Activated CD8-positive, alpha-beta memory T cell treated with anti-CD3 and anti-CD28 coated beads, Interleukin-2, amount 50 U/mL, for 48 hours (primary cell): ENCODE measurements around the gene ANKRD55.
"Not testable (repeated sequence)": the region's sequence is repeated elsewhere in the genome, so short reads cannot be mapped to it uniquely, and the experiment has no call there.

ENCODE experiments used
- DNase-seq: peaks from one replicate; pipeline ENCODE4 v3.0.0-alpha.2; 2020

ANKRD55 gene

GRCh38 chr5:56100439-56101176 is 132.5 kb downstream of the ANKRD55 start:
- no peak for DNase-seq

- no peak for DNase-seq
These were observed 133.8 kb downstream of the ANKRD55 start for GRCh38 chr5:56099346-56099745.

GRCh38 chr5:56097055-56097454 is 136.1 kb downstream of the ANKRD55 start:
- DNase-seq, result no peak

- DNase-seq, result no peak
These were observed 137.5 kb downstream of the ANKRD55 start for GRCh38 chr5:56095579-56096102.

- peak; percentile 71 for DNase-seq
These were observed 138.4 kb downstream of the ANKRD55 start for GRCh38 chr5:56094579-56095361.

GRCh38 chr5:56093970-56094369 is 139.2 kb downstream of the ANKRD55 start:
- no peak for DNase-seq

- DNase-seq, result no peak
These were observed 141.0 kb downstream of the ANKRD55 start for GRCh38 chr5:56092115-56092514.

GRCh38 chr5:56091664-56092063 is 141.5 kb downstream of the ANKRD55 start:
- no peak for DNase-seq

GRCh38 chr5:56090793-56091460 is 142.2 kb downstream of the ANKRD55 start:
- DNase-seq, result no peak

GRCh38 chr5:56088967-56089829 is 143.9 kb downstream of the ANKRD55 start:
- peak; percentile 59 for DNase-seq

GRCh38 chr5:56088431-56088949 is 144.6 kb downstream of the ANKRD55 start:
- DNase-seq, result no peak

GRCh38 chr5:56085193-56085592 is 147.9 kb downstream of the ANKRD55 start:
- no peak for DNase-seq

- DNase-seq, result no peak
These were observed 149.8 kb downstream of the ANKRD55 start for GRCh38 chr5:56083286-56083854.

- DNase-seq, result not testable (repeated sequence)
These were observed 152.0 kb downstream of the ANKRD55 start for GRCh38 chr5:56081053-56081642.

GRCh38 chr5:56080375-56081052 is 152.6 kb downstream of the ANKRD55 start:
- DNase-seq, result no peak

GRCh38 chr5:56079157-56079500 is 154.0 kb downstream of the ANKRD55 start:
- DNase-seq, result not testable (repeated sequence)

GRCh38 chr5:56078278-56079156 is 154.6 kb downstream of the ANKRD55 start:
- DNase-seq, result no peak

- no peak for DNase-seq
These were observed 155.3 kb downstream of the ANKRD55 start for GRCh38 chr5:56077796-56078233.

GRCh38 chr5:56076486-56076885 is 156.6 kb downstream of the ANKRD55 start:
- no peak for DNase-seq

- DNase-seq, result no peak
These were observed 157.8 kb downstream of the ANKRD55 start for GRCh38 chr5:56075361-56075760.
